ENCODE results near the gene EGFL7. TPM values are rescaled to one million over a fixed set of nuclear protein-coding genes. Genes with fewer than 3 reads are reported as not detected.

Gene EGFL7
- total and polyA plus RNA-seq, 9 donors = 56.8 to 95.9 (median 63.7) TPM

DNA sequence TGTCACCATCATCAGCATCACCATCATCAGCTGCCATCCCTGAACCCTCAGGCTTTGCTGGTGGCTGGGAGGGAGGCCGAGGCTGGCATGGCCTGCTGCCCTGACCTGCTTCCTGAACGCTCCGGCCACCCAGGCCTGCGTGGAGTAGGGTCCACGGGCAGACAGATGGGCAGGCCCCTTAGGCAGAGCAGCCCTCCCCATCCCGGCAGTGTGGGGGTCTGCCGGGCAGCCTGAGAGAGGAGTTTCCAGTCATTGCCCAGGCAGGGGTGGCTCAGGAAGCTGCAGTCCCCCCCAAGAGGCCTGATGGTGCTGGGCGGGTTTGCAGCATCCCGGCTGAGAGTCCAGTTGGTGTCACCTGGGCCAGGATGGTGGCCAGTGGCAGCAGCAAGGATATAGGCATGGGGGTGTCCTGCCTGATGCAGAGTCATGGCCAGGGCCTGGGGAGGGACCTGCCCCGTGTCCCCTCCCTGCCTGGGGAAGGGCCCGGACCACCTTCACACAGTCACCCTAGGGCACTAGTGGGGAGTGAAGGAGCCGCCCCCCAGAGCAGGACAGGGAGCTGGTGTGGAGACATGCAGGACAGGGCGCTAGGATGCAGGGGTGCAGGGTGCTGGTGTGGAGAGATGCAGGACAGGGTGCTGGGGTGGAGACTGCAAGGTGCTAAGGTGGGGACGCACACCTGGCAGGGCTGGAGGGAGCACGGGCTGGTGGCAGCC is 7.7 kb upstream of the EGFL7 start:
- no peak for DNase-seq
- H3K9me3 ChIP-seq (replicated peaks; ENCODE audit: control insufficient read depth, low read depth, low read length) = no peaks in the 10 kb centered on the region
- no peaks in the 10 kb centered on the region for H3K36me3 ChIP-seq (ENCODE audit: control insufficient read depth, insufficient read depth, low read length)
- peaks cover 33% of the 10 kb centered on the region for H3K4me1 ChIP-seq (ENCODE audit: control insufficient read depth, insufficient read depth, low read length)
- peaks cover 28% of the 10 kb centered on the region for H3K27me3 ChIP-seq (ENCODE audit: control insufficient read depth, insufficient read depth, low read length)
- peak overlapping the region; percentile 92 for H3K27ac ChIP-seq (ENCODE audit: low read length)
- 87% methylated on average over 9 of the region's 15 CpGs for WGBS (ENCODE audit: insufficient coverage)
- H3K4me3 ChIP-seq (ENCODE audit: low read length) = no peak overlapping the region

DNA sequence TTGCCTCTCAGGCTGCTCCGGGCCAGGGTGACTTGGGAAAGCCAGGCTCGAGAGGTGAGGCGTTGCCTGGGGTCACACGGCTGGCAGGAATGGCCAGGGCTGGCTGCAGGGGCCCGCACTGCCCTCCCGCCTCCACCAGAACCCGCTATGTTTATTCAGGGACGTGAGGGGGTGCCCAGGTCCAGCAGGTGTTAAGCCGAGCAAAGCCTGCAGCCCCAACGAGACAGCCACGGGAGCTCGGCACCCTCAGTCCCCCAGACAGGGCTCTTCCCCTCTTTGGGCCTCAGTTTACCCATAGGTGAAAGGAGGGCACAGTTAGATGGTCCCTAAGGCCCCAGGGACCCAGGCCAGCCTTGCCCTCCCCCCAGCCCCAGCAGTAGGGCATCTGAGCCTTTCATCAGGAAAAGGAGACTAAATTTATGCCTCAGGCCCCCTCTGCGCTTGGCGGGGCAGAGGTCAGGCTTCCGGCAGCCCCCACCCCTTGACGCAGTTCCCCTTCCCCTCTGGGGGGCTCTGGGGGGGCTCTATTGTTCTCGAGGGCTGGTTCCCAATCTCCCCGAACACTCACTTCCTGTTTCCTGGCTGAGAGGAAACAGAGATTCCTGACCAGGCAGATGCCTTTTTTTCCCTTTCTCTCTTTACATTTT is 7.1 kb upstream of the EGFL7 start:
- Histone ChIP-seq H3K27me3 (ENCODE audit: control insufficient read depth, insufficient read depth, low read length) (peaks cover 28% of the 10 kb centered on the region), H3K9me3 (replicated peaks; ENCODE audit: control insufficient read depth, low read depth, low read length) (no peaks in the 10 kb centered on the region), H3K4me1 (ENCODE audit: control insufficient read depth, insufficient read depth, low read length) (peaks cover 33% of the 10 kb centered on the region), H3K36me3 (ENCODE audit: control insufficient read depth, insufficient read depth, low read length) (no peaks in the 10 kb centered on the region), H3K4me3 (ENCODE audit: low read length) (no peak overlapping the region), H3K27ac (ENCODE audit: low read length) (peak overlapping the region; percentile 92)
- DNase-seq = peak; percentile 88
- 65% methylated on average over 12 of the region's 18 CpGs for WGBS (ENCODE audit: insufficient coverage)

DNA sequence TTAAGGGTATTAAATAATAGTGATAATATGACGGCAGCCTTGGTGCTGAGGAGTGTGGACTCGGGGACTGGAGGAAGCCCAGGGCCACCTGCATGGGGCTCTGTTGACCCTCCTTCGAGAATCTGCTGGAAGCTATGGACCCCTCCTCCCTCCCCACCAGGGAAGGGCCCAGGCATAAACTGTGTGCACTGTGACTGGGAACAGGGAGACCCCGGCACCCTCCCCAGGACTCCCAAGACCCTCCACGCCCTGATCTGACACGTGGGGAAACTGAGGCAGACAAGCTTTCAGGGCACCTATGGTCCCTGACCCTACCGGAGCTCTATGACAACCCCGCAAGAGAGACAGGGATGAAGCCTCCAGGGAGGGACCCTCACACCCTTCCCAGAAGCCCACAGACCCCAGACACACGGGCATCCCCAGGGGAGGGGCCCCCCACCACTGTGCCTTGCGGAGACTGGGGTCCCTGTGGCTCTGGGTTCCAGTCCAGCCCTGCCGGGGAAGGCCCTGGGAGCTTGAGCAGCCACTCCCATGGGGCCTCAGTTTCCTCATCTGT is 6.5 kb upstream of the EGFL7 start:
- WGBS (ENCODE audit: insufficient coverage) = 41% methylated on average over 5 of the region's 11 CpGs
- H3K36me3 ChIP-seq (ENCODE audit: control insufficient read depth, insufficient read depth, low read length) = no peaks in the 10 kb centered on the region
- no peaks in the 10 kb centered on the region for H3K9me3 ChIP-seq (replicated peaks; ENCODE audit: control insufficient read depth, low read depth, low read length)
- H3K27me3 ChIP-seq (ENCODE audit: control insufficient read depth, insufficient read depth, low read length) = peaks cover 28% of the 10 kb centered on the region
- peak overlapping the region; percentile 92 for H3K27ac ChIP-seq (ENCODE audit: low read length)
- H3K4me1 ChIP-seq (ENCODE audit: control insufficient read depth, insufficient read depth, low read length) = peaks cover 33% of the 10 kb centered on the region
- H3K4me3 ChIP-seq (ENCODE audit: low read length) = no peak overlapping the region
- no peak for DNase-seq

- 55% methylated on average over 36 of the region's 37 CpGs for WGBS (ENCODE audit: insufficient coverage)
- DNase-seq = peak; percentile 45
- Histone ChIP-seq H3K27ac (ENCODE audit: low read length) (peak overlapping the region; percentile 92), H3K36me3 (ENCODE audit: control insufficient read depth, insufficient read depth, low read length) (no peaks in the 10 kb centered on the region), H3K9me3 (replicated peaks; ENCODE audit: control insufficient read depth, low read depth, low read length) (no peaks in the 10 kb centered on the region), H3K27me3 (ENCODE audit: control insufficient read depth, insufficient read depth, low read length) (peaks cover 28% of the 10 kb centered on the region), H3K4me3 (ENCODE audit: low read length) (no peak overlapping the region), H3K4me1 (ENCODE audit: control insufficient read depth, insufficient read depth, low read length) (peaks cover 33% of the 10 kb centered on the region)
Measured at GRCh38 chr9:136656795-136657611, 5.7 kb upstream of the EGFL7 start.

- Histone ChIP-seq H3K27ac (ENCODE audit: low read length) (peak overlapping the region; percentile 71), H3K9me3 (replicated peaks; ENCODE audit: control insufficient read depth, low read depth, low read length) (no peaks in the 10 kb centered on the region), H3K27me3 (ENCODE audit: control insufficient read depth, insufficient read depth, low read length) (peaks cover 29% of the 10 kb centered on the region), H3K4me1 (ENCODE audit: control insufficient read depth, insufficient read depth, low read length) (peaks cover 33% of the 10 kb centered on the region), H3K4me3 (ENCODE audit: low read length) (no peak overlapping the region), H3K36me3 (ENCODE audit: control insufficient read depth, insufficient read depth, low read length) (no peaks in the 10 kb centered on the region)
- DNase-seq = peak; percentile 6
- 89% methylated on average over 27 of the region's 31 CpGs for WGBS (ENCODE audit: insufficient coverage)
Measured at GRCh38 chr9:136657974-136658848, 4.5 kb upstream of the EGFL7 start.

GRCh38 chr9:136658849-136659535 is 3.7 kb upstream of the EGFL7 start:
- H3K27ac ChIP-seq (ENCODE audit: low read length) = peak overlapping the region; percentile 71
- H3K4me1 ChIP-seq (ENCODE audit: control insufficient read depth, insufficient read depth, low read length) = peaks cover 33% of the 10 kb centered on the region
- DNase-seq = no peak
- no peaks in the 10 kb centered on the region for H3K9me3 ChIP-seq (replicated peaks; ENCODE audit: control insufficient read depth, low read depth, low read length)
- peaks cover 27% of the 10 kb centered on the region for H3K27me3 ChIP-seq (ENCODE audit: control insufficient read depth, insufficient read depth, low read length)
- H3K36me3 ChIP-seq (ENCODE audit: control insufficient read depth, insufficient read depth, low read length) = peaks cover 4% of the 10 kb centered on the region
- no peak overlapping the region for H3K4me3 ChIP-seq (ENCODE audit: low read length)
- 44% methylated on average over 33 of the region's 37 CpGs for WGBS (ENCODE audit: insufficient coverage)

DNA sequence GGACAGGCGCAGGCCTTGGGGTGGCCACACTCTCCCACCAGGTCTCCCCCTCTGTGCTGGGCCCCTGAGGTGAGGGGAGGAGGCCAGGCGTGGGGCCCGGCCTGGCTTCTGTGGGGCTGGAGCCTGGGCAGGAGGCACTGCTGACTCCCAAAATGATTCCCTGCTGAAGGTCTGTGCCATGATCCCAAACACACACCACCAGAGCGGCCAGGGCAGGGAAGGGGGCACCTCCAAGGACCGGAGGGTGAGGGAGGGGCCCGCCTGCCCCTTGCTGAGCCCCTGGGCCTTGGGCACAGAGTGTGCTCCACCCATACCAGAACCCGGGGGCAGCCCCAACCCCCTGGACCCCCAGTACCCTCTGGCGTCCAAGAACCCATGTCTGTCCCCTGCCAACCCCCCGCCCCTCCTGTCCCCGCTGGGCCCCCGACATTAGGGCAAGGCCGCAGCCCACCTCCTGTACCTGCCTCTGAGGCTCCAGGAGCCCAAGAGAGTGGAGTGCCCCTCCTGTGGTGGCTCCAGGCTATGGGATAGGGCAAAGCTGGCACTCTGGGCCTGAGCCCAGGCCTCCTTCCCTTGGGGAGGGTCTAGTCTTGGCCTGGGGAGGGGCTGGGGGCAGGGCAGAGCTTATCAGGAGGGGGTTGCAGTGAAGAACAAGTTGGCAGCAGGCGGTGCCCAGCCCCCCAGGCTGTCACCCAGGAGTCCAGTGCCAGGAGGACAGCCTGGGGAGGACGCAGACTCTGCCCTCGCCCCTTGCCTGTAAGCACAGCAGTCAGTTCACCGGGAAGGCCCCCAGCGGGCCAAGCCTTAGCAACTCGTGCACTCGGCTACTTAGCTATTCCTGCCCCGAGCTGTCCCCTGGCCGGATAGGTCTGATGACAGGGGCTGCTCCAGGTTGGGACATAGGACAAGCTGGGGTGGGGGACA is 2.6 kb upstream of the EGFL7 start:
- no peak overlapping the region for H3K4me3 ChIP-seq (ENCODE audit: low read length)
- WGBS (ENCODE audit: insufficient coverage) = 56% methylated on average over 9 of the region's 21 CpGs
- peaks cover 4% of the 10 kb centered on the region for H3K36me3 ChIP-seq (ENCODE audit: control insufficient read depth, insufficient read depth, low read length)
- H3K4me1 ChIP-seq (ENCODE audit: control insufficient read depth, insufficient read depth, low read length) = peaks cover 33% of the 10 kb centered on the region
- peaks cover 29% of the 10 kb centered on the region for H3K27me3 ChIP-seq (ENCODE audit: control insufficient read depth, insufficient read depth, low read length)
- H3K9me3 ChIP-seq (replicated peaks; ENCODE audit: control insufficient read depth, low read depth, low read length) = no peaks in the 10 kb centered on the region
- no peak for DNase-seq
- peak overlapping the region; percentile 71 for H3K27ac ChIP-seq (ENCODE audit: low read length)

GRCh38 chr9:136660971-136661550 is 1.7 kb upstream of the EGFL7 start:
- 81% methylated on average over 12 of the region's 13 CpGs for WGBS (ENCODE audit: insufficient coverage)
- Histone ChIP-seq H3K9me3 (replicated peaks; ENCODE audit: control insufficient read depth, low read depth, low read length) (no peaks in the 10 kb centered on the region), H3K36me3 (ENCODE audit: control insufficient read depth, insufficient read depth, low read length) (peaks cover 4% of the 10 kb centered on the region), H3K4me1 (ENCODE audit: control insufficient read depth, insufficient read depth, low read length) (peaks cover 26% of the 10 kb centered on the region), H3K27me3 (ENCODE audit: control insufficient read depth, insufficient read depth, low read length) (peaks cover 29% of the 10 kb centered on the region), H3K27ac (ENCODE audit: low read length) (peak overlapping the region; percentile 29), H3K4me3 (ENCODE audit: low read length) (no peak overlapping the region)
- no peak for DNase-seq

Measured in muscle of leg (tissue), 11 donors.